SKM-1 (cell line): ENCODE measurements around the gene LSAMP.

Source experiments
- DNase-seq: peaks from one replicate; lab custom pipeline; 2025; ENCODE audit not compliant: unreplicated experiment; lab: John Stamatoyannopoulos, UW

LSAMP gene

GRCh38 chr3:115915061-115915460 lies 530.2 kb downstream of the LSAMP start:
- DNase-seq = no peak

DNA sequence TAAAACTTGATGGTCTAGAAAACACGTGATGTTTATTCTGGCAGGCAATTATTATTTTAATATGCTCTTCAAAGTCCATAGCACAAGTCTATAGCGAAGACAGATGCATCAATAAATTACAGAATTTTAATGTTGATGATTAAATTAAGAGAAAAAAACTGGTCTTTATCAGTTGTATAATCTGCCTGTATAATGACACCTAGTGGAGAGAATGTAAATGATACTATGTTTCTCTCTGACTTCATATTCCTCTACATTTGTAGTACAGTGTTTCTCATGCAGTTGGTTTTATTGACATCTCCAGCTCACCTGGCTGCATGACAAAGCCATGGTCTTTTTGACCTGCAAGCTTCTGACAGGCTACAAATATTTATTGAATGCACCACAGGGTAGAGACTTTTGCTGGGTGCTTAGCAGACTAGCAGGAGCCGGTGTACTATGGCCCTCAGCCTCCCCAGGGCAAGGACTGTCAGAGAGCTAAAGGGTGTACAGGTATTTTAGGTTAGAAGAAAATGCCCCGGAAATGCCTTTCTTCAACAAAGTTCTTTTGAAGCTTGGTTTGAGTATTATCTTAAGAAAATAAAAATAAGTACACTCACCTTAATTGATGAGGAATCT lies 532.1 kb downstream of the LSAMP start:
- no peak for DNase-seq

GRCh38 chr3:115912372-115912771 lies 532.9 kb downstream of the LSAMP start:
- DNase-seq = no peak

GRCh38 chr3:115905871-115906270 lies 539.4 kb downstream of the LSAMP start:
- no peak for DNase-seq

DNA sequence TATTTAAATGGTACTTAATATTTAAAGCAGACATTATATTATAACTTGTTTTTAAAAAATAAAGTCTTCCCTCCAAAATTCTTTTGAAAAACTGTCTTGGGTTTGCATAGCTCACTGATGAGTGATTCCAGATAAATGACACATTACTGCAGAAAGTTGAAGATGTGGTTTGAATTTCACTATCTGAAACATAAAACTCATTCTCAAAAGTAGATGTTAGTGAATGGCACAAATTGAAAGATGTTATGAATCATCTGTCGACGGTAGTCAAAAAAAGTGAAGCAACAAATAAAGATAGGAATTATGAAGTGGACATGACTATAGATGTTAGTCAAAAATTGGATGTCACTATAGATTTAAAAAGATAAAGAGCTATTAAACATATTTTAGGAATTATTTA lies 541.4 kb downstream of the LSAMP start:
- no peak for DNase-seq

GRCh38 chr3:115901008-115901407 lies 544.3 kb downstream of the LSAMP start:
- no peak for DNase-seq

DNA sequence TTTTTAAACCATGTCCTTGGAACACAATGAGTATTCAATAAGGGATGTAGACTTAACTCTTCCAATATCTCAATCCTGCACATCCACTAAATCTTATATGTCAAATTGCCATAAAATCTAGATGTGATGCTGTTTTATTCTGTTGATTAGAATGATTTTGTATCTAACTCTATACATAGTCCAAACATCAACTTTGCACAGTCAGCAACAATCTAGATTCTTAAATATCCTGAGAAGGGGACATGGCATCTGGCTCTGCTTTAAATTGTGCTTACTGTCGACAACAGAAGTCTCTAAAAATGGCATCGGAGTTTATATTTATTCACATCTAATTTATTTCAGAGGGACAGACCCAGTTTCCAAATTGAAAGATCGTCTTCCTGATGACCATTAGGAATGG lies 545.8 kb downstream of the LSAMP start:
- no peak for DNase-seq

GRCh38 chr3:115898656-115899410 lies 546.5 kb downstream of the LSAMP start:
- DNase-seq = no peak

DNA sequence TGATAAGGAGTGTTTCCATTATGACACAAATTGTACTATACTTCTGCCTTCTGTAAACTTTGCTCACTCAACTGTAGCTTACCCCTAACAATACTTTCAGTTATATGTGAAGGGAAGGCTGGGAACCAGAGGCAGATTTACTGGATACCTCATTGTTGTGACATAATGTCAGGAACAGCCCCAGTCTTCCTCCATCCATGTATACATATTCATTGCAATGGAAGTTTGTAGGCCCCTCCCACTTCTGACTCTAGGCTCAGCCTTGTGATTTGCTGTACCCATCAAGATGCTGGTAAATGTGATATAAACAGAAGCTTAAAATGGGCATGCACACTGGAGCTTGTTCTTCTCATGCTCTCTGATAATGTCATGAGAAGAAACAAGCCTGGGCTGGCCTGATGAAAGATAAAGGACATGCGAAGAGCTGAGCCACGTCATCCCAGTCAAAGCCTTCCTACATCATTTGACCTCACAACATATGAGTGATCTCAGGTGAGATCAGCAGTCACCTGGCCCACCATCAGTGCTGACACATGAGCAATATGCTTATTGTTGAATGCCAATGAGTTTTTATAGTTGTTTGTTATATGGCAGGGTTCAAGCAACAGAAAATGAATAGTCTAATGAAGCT lies 554.2 kb downstream of the LSAMP start:
- no peak for DNase-seq

- DNase-seq = no peak
These were observed 554.7 kb downstream of the LSAMP start for GRCh38 chr3:115890579-115890978.

DNA sequence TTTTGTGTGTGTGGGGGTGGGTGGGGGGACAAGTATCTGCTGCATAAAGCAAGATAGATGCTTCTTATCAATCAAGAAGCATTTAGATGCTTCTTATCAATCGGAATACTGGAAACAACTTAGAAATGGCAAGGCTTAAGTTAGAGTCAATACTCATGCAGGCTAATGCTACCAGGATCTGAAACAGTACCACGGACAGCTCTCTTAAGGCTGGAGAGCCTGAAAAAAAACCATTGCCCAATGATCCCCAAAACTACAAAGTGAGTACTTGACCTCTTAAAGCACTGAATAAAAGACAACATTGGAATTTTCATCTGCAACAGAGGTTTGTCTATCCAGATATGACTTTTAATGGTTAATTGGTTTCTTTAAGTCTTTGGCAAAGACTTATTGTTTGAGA lies 559.7 kb downstream of the LSAMP start:
- no peak for DNase-seq

GRCh38 chr3:115877615-115877899 lies 567.7 kb downstream of the LSAMP start:
- DNase-seq = no peak

- DNase-seq = no peak
These were observed 568.2 kb downstream of the LSAMP start for GRCh38 chr3:115876876-115877614.

DNA sequence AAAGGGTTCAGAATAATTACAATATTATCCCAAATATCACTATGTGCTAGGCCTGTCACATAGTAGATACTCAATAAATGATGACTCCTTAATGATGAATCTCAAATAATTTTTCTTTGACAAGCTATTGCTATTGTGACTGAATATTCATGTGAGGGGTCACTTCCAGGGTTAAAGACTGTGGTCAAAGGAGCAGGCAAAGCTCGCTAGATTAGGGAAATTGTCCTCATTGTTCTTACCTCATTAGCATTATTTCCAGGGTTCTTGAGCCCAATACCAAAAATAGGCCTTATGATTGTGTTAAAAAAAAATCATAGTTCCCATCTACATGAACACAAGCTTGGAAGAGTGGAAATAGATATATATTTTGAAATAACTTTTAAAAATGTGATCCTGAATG lies 569.8 kb downstream of the LSAMP start:
- DNase-seq = no peak

DNA sequence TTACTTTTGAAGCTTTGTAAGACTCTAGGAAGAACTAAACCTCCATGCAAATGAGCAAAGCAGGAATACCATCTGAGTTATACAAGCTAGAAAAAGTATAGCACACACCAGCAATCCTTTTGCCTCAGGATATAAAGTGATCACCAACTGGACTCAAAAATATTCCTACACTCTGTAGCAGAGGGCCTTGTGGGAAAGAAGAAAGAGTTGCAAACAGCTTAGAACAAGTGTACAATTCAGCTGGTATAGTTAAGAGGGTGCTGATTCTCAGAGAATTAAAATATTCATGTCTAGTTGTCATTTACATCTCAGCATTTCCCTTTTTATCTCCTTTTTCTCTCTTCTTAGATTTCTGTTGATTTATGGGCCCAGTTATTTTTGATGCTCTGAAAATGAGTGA lies 573.6 kb downstream of the LSAMP start:
- DNase-seq = no peak

DNA sequence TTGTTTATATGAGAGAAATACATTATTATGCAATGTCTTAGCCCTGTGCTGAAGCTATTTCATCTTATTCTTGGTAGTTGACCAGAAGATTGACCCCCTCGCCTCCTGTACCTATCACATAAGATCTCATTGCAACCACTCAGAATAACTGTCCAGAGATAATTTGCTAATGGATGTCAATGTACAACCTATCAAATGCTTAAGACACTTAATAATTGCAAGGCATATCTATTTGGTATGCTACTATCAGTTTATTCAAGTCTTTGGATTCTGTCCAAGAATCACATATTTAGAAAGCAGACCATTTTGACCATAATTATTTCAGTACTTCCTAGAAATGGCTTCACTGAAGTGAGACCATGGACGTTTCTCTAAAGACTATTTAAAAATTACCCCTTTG lies 580.4 kb downstream of the LSAMP start:
- no peak for DNase-seq

DNA sequence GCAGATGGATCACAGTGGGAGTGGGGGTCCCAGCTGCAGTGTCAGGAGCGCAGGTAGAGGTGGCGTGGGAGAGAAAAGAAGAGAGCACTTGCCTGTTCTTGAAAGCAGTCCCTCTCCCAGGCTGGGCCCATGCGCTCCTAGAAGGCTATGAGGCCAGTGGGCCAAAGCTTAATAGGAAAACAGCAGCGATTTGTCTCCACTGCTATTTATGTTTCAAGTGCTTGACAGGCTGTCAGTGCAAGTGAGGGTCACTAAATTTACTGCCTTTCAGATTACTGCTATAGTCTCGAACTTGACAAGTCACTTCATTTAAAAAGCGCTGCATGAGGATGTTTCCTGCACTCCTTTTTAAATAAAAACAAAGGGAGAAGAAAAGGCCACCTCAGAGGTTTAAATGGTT lies 582.4 kb downstream of the LSAMP start:
- no peak for DNase-seq

DNA sequence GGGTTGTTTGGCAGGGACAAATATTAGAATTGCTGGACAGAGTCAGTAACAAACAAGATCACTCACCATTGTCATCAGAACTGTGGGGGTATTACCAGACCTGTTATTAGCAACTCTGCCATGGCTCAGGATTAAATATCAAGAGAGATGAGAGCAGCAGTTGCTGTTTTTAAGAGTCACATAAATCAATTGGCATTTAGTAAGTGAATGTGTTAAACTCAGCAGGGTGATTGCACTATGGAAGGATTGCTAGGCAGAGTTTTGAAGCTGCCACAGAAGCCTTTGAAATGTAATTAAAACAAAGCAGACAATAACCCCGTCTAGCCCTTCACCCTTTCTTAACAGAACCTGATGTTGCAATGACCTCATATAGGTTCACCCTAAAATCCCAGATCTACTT lies 583.2 kb downstream of the LSAMP start:
- DNase-seq = no peak

GRCh38 chr3:115861166-115861733 lies 584.0 kb downstream of the LSAMP start:
- DNase-seq = no peak

- no peak for DNase-seq
These were observed 584.5 kb downstream of the LSAMP start for GRCh38 chr3:115860766-115861165.

GRCh38 chr3:115859002-115859807 lies 586.1 kb downstream of the LSAMP start:
- no peak for DNase-seq
